GM12878 (cell line): ENCODE data around the gene RAPGEF1. TPM values are rescaled to one million over a fixed set of nuclear protein-coding genes. Genes with fewer than 3 reads are reported as not detected.

Experiments
- BCLAF1 ChIP-seq: fragments of 450-650 bp; IDR thresholded peaks from 2 replicates; pipeline ENCODE4 v1.6.1; 2017; ENCODE audit warnings: antibody characterized with exemption, mild to moderate bottlenecking, moderate library complexity
- CHD2 ChIP-seq: IDR thresholded peaks from 2 replicates; pipeline ENCODE4 v1.6.1; 2011; ENCODE audit warnings: low read depth, low read length, improper control_type of control experiment, borderline replicate concordance
- ETV6 ChIP-seq, 2 experiments: fragments of 450-650 bp in 1 of 2; IDR thresholded peaks in 1 of 2; conservative IDR thresholded peaks in 1 of 2; 2 replicates each; pipeline ENCODE4 v1.6.1; 2014; ENCODE audit warnings: antibody characterized with exemption in 1 of 2, borderline replicate concordance in 1 of 2, low read depth in 1 of 2, mild to moderate bottlenecking in 1 of 2, moderate library complexity in 1 of 2
- JUNB ChIP-seq: IDR thresholded peaks from 2 replicates; pipeline ENCODE4 v1.6.1; 2016; ENCODE audit warnings: antibody characterized with exemption, mild to moderate bottlenecking
- POLR2A ChIP-seq: IDR thresholded peaks from 2 replicates; pipeline ENCODE4 v1.6.1; 2011; ENCODE audit warnings: low read depth, mild to moderate bottlenecking, low read length
- POLR2AphosphoS5 ChIP-seq: IDR thresholded peaks from 2 replicates; pipeline ENCODE4 v1.6.1; 2011; ENCODE audit warnings: mild to moderate bottlenecking, low read length, inconsistent platforms
- RELA ChIP-seq: fragments of 450-650 bp; IDR thresholded peaks from 2 replicates; pipeline ENCODE4 v1.8.0; 2014; ENCODE audit warnings: borderline replicate concordance; ENCODE audit not compliant: partially characterized antibody
- RFX5 ChIP-seq: IDR thresholded peaks from 2 replicates; pipeline ENCODE4 v1.6.1; 2011; ENCODE audit warnings: low read depth, low read length, improper control_type of control experiment
- SIN3A ChIP-seq: IDR thresholded peaks from 2 replicates; pipeline ENCODE4 v1.6.1; 2012; ENCODE audit warnings: low read depth, low read length, improper control_type of control experiment
- SRF ChIP-seq, 2 experiments: IDR thresholded peaks; 2 replicates each; pipeline ENCODE4 v1.6.1; 2011; ENCODE audit warnings: low read depth in 2 of 2, low read length in 2 of 2, mild to moderate bottlenecking in 1 of 2, moderate library complexity in 1 of 2
- STAT3 ChIP-seq: IDR thresholded peaks from 2 replicates; pipeline ENCODE4 v1.6.1; 2011; ENCODE audit warnings: low read depth, low read length, improper control_type of control experiment
- TCF3 ChIP-seq: IDR thresholded peaks from 2 replicates; pipeline ENCODE4 v1.6.1; 2012; ENCODE audit warnings: low read depth, mild to moderate bottlenecking, low read length, borderline replicate concordance; ENCODE audit not compliant: insufficient read depth
- WRNIP1 ChIP-seq: IDR thresholded peaks from 2 replicates; pipeline ENCODE4 v1.6.1; 2011; ENCODE audit warnings: low read depth, low read length, improper control_type of control experiment, borderline replicate concordance
- ZNF687 ChIP-seq: fragments of 450-650 bp; IDR thresholded peaks from 2 replicates; pipeline ENCODE4 v1.6.1; 2017; ENCODE audit warnings: mild to moderate bottlenecking, moderate library complexity
- polyA plus RNA-seq, 11 experiments: library from polyadenylated mRNA; depleted of rRNA in 4 of 11; unstranded in 6 of 11; stranded (reverse) in 5 of 11; fragments of >200 nt; fragmentation: Nextera tagmentation in 4 of 11; fragmentation: Illumina TruSeq in 1 of 11; extraction: Ambion mirVana in 4 of 11; extraction: Trizol in 1 of 11; gene quantifications; 1 replicate in 1 of 11; 2 replicates in 10 of 11; pipeline versions ENCODE4 v1.2.1 to v1.2.3, GENCODE V29; 2011 to 2016; ENCODE audit warnings: inconsistent platforms in 2 of 11, missing spikeins in 2 of 11, low read depth in 1 of 11
- total RNA-seq, 4 experiments: library from RNA; depleted of rRNA in 3 of 4; stranded (reverse); fragments of >200 nt in 3 of 4; fragmentation: Illumina TruSeq in 1 of 4; extraction: Trizol in 1 of 4; gene quantifications; 2 replicates each; pipeline versions ENCODE4 v1.2.1 to v1.2.3, GENCODE V29; 2013 to 2021
- TF ChIP-seq, protein P1 (sequence below), 3 experiments: IDR thresholded peaks in 2 of 3; conservative IDR thresholded peaks in 1 of 3; 2 replicates each; pipeline ENCODE4 v1.5.1; 2011; ENCODE audit warnings: low read depth in 3 of 3, low read length in 3 of 3, mild to moderate bottlenecking in 3 of 3, control low read depth in 2 of 3, moderate library complexity in 2 of 3, inconsistent platforms in 1 of 3, mixed read lengths in 1 of 3; ENCODE audit not compliant: control insufficient read depth in 2 of 3, insufficient read depth in 1 of 3; ENCODE audit errors: extremely low read depth in 1 of 3
- TF ChIP-seq, protein P2 (sequence below): IDR thresholded peaks from 2 replicates; pipeline ENCODE4 v1.6.1; 2011; ENCODE audit warnings: borderline replicate concordance, low read depth, mild to moderate bottlenecking, moderate library complexity, mixed read lengths, low read length; ENCODE audit not compliant: insufficient read depth; ENCODE audit errors: extremely low read length

Gene RAPGEF1
- total and polyA plus RNA-seq, 10 of the 15 experiments (the other 5 are each of a cell fraction or from before 2014, with no cell fraction given): 0.42 to 113 (median 45.9) TPM

DNA sequence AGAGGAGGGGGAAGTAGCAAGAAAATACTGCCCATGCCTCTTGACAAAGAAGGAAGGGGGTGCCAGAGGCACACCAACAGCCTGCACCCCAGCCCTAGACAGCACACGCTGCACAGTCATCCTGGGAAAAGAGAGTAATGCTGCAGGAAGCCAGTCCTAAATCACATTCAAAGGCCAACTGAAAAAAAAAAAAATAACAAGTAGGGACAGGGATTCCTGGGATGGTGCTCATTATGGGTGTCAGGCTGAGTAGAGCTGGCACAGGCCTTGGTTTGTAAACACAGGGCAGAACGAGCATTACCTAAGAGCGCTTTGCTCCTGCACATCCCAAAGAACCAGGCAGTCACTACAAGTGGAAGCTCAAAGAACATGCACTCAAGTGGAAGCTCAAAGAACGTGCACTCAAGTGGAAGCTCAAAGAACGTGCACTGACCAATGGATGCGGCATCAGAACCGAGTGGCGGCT lies 7.8 kb downstream of the RAPGEF1 start (continued):
- TF ChIP-seq BCLAF1 (no peak), SRF (IDR thresholded peaks at IDR 0.05; ENCODE audit: low read depth in 2 of 2, low read length in 2 of 2) (no peak), RELA (no peak), JUNB (peak; percentile 19; the same call in 1 of the 2 replicates), ZNF687 (no peak), ETV6 (conservative IDR thresholded peaks at IDR 0.05 in 1 of 2, IDR thresholded peaks at IDR 0.05 in 1 of 2; ENCODE audit: borderline replicate concordance in 1 of 2, low read depth in 1 of 2) (peak in 1 of 2 experiments; percentile 45; a peak in 1 of 4 replicates), POLR2AphosphoS5 (peak; percentile 35; the same call in 1 of the 2 replicates), WRNIP1 (0 out of 2 replicates have a peak, but pooled peaks have one; percentile 20), POLR2A (no peak; the same call in 1 of the 2 replicates), STAT3 (no peak), RFX5 (no peak), CHD2 (no peak), TCF3 (no peak), SIN3A (0 out of 2 replicates have a peak, but pooled peaks have one; percentile 26)
- TF ChIP-seq, protein P1, sequence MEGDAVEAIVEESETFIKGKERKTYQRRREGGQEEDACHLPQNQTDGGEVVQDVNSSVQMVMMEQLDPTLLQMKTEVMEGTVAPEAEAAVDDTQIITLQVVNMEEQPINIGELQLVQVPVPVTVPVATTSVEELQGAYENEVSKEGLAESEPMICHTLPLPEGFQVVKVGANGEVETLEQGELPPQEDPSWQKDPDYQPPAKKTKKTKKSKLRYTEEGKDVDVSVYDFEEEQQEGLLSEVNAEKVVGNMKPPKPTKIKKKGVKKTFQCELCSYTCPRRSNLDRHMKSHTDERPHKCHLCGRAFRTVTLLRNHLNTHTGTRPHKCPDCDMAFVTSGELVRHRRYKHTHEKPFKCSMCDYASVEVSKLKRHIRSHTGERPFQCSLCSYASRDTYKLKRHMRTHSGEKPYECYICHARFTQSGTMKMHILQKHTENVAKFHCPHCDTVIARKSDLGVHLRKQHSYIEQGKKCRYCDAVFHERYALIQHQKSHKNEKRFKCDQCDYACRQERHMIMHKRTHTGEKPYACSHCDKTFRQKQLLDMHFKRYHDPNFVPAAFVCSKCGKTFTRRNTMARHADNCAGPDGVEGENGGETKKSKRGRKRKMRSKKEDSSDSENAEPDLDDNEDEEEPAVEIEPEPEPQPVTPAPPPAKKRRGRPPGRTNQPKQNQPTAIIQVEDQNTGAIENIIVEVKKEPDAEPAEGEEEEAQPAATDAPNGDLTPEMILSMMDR (IDR thresholded peaks at IDR 0.05 in 2 of 3, conservative IDR thresholded peaks at IDR 0.05 in 1 of 3; ENCODE audit: control insufficient read depth in 2 of 3, extremely low read depth in 1 of 3, insufficient read depth in 1 of 3, low read depth in 3 of 3, low read length in 3 of 3): peak in 1 of 3 experiments; percentile 11; a peak in 1 of 6 replicates
- TF ChIP-seq, protein P2, sequence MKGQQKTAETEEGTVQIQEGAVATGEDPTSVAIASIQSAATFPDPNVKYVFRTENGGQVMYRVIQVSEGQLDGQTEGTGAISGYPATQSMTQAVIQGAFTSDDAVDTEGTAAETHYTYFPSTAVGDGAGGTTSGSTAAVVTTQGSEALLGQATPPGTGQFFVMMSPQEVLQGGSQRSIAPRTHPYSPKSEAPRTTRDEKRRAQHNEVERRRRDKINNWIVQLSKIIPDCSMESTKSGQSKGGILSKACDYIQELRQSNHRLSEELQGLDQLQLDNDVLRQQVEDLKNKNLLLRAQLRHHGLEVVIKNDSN: no peak
